AG04449 (cell line): ENCODE data around the gene MIEN1.

Experiments used
- CTCF ChIA-PET: fragments of 350-600 bp; formaldehyde crosslinking; extraction: SDS; loops from one replicate; lab custom pipeline; 2021; ENCODE audit warnings: antibody characterized with exemption; lab: Yijun Ruan, JAX
- POLR2A ChIA-PET: fragments of 400-600, 350-600 bp; formaldehyde crosslinking; extraction: SDS; loops from one replicate; lab custom pipeline; 2020; ENCODE audit warnings: antibody characterized with exemption, inconsistent platforms; lab: Yijun Ruan, JAX
- DNase-seq: peaks from one replicate; pipeline ENCODE4 v3.0.0-alpha.2; 2010; ENCODE audit warnings: low read depth, low spot score
- H3K4me3 ChIP-seq: 2 replicates; pipeline ENCODE4 v1.5.1; 2011; ENCODE audit warnings: low read depth, mild to moderate bottlenecking, control low read depth, low read length
- TF ChIP-seq, protein P1 (sequence below): IDR thresholded peaks from one replicate; pipeline ENCODE4 v1.5.1; 2011; ENCODE audit warnings: mild to moderate bottlenecking, moderate library complexity, low read length, control low read depth, inconsistent platforms; ENCODE audit not compliant: insufficient read depth; ENCODE audit errors: missing control alignments

The MIEN1 gene

DNA sequence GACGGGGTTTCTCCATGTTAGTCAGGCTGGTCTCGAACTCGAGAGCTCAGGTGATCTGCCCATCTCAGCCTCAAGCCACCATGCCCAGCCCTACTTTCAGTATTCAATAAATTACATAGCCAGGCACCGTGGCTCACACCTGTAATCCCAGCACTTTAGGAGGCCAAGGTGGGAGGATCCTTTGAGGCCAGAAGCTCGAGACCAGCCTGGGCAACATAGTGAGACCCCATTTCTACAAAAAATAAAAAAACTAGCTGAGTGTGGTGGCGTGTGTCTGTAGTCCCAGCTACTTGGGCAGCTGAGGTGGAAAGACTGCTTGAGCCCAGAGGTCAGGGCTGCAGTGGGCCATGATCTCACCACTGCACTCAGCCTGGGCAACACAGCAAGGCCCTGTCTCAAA lies 8.2 kb downstream of the MIEN1 start:
- TF ChIP-seq, protein P1, sequence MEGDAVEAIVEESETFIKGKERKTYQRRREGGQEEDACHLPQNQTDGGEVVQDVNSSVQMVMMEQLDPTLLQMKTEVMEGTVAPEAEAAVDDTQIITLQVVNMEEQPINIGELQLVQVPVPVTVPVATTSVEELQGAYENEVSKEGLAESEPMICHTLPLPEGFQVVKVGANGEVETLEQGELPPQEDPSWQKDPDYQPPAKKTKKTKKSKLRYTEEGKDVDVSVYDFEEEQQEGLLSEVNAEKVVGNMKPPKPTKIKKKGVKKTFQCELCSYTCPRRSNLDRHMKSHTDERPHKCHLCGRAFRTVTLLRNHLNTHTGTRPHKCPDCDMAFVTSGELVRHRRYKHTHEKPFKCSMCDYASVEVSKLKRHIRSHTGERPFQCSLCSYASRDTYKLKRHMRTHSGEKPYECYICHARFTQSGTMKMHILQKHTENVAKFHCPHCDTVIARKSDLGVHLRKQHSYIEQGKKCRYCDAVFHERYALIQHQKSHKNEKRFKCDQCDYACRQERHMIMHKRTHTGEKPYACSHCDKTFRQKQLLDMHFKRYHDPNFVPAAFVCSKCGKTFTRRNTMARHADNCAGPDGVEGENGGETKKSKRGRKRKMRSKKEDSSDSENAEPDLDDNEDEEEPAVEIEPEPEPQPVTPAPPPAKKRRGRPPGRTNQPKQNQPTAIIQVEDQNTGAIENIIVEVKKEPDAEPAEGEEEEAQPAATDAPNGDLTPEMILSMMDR = no peak
- CTCF ChIA-PET = interaction anchor here (0.6 to 4.5 kb wide), 3 partner anchors 7 to 58 kb away, joined by 3 to 48 read pairs (median 3); partner anchors contain the start of genes ERBB2 and MIEN1
- no peak for DNase-seq
- POLR2A ChIA-PET = interaction anchor here (0.6 to 1.2 kb wide), 2 partner anchors 8 to 22 kb away, joined by 4 read pairs; partner anchors contain the start of gene ERBB2
- H3K4me3 ChIP-seq = no peak overlapping the region

DNA sequence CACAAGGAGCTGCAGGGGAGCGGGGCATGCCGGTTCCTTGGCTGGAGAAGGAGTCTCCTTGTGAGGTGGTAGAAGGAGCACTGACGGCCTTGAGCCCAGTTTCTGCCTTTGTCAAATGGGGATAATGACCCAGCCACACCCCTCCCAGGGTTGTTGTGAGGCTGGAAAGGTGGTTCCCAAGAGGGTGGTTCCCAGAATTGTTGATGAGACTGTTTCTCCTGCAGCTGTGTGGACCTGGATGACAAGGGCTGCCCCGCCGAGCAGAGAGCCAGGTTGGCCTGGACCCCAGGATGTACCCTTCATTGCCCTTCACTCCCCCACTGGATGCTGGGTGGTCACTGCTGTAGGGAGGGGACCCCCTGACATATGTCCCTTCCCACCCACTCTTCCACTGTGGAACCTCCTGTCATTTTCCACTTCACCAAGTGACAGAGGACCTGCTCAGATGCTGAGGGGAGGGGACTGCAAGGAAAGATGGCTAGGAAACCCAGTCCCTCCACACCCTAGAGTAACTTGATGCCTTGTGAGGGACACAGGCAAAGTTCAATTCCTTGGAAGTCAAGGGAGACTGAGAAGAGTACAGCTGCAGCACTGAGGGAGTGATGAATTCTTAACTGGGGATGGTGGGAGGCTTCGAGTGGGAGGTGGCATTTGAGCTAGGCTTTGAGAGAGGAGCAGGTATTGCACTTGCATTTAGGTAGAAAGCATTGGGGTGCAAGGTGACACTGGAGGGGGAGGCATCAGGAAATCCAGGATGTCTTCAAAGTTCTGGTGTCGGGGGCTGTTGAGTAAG lies 10.6 kb downstream of the MIEN1 start:
- ChIA-PET CTCF (interaction anchor here (1.1 to 4.5 kb wide), 5 partner anchors 10 to 98 kb away, joined by 3 to 48 read pairs (median 6); partner anchors contain the start of gene MIEN1), POLR2A (interaction anchor here (0.8 to 1.0 kb wide), 2 partner anchors 9 to 20 kb away, joined by 3 read pairs; partner anchors contain the start of gene ERBB2)
- TF ChIP-seq, protein P1 = no peak
- DNase-seq = no peak
- no peak overlapping the region for H3K4me3 ChIP-seq

DNA sequence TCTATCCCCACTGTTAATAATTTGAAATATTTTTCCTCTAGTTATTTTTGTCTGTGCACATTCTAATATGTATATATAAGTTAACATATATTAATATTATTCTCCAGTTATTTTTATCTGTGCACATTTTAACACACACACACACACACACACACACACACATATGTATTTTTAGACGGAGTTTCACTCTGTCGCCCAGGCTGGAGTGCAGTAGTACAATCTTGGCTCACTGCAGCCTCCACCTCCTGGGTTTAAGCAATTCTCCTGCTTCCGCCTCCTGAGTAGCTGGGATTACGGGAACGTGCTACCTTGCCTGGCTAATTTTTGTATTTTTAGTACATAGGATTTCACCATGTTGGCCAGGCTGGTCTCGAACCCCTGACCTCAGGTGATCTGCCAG lies 12.7 kb downstream of the MIEN1 start:
- no peak overlapping the region for H3K4me3 ChIP-seq
- ChIA-PET CTCF (interaction anchor here (1.3 kb wide), 1 partner anchor 11 kb away, joined by 3 read pairs; no protein-coding TSS in a partner anchor), POLR2A (no interaction called here)
- TF ChIP-seq, protein P1 = no peak
- DNase-seq = no peak

DNA sequence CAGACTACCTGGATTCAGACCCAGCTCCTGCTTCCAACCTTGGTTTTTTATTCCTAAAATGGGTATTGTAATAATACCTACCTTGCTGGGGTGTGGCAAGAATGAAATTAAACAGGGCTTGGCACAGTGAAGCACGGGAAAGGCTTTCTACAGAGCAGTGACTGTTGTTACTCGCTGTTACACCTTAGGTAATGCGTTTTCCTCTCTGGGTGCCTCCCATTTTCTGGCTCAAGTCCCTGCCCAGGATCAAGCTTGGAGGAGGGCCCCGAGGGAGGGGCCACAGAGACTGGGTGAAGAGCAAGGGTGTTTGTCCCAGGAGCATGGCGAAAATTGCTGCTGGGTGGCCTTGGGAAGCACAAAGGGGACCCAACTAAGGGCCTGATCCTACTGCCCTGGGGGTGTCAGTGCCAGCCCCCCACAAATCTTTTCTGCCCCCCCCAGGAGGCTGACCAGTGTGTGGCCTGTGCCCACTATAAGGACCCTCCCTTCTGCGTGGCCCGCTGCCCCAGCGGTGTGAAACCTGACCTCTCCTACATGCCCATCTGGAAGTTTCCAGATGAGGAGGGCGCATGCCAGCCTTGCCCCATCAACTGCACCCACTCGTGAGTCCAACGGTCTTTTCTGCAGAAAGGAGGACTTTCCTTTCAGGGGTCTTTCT lies 13.3 kb downstream of the MIEN1 start:
- no peak overlapping the region for H3K4me3 ChIP-seq
- no peak for DNase-seq
- ChIA-PET POLR2A (no interaction called here), CTCF (interaction anchor here (0.8 to 4.1 kb wide), 3 partner anchors 10 to 14 kb away, joined by 3 to 28 read pairs (median 3); partner anchors contain the start of gene MIEN1)
- TF ChIP-seq, protein P1 = no peak

DNA sequence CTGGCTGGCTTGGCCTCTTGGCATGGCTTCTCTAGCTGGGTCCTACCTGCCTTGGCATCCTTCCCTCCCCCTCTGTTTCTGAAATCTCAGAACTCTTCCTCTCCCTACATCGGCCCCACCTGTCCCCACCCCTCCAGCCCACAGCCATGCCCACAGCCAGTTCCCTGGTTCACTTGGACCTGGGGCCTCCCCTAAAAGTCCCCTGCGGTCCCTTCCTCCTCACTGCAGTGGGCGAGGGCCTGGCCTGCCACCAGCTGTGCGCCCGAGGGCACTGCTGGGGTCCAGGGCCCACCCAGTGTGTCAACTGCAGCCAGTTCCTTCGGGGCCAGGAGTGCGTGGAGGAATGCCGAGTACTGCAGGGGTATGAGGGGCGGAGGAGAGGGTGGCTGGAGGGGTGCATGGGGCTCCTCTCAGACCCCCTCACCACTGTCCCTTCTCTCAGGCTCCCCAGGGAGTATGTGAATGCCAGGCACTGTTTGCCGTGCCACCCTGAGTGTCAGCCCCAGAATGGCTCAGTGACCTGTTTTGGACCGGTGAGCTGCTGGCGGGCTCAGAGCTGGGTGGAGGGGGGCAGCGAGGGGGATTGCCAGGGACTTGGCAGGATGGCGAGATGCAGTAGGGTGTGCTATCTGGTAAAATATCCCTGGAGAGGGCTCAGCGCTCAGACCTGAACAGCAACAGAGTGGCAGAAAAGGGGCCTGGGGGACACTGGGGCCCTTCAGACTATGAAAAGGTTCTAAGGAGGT lies 14.1 kb downstream of the MIEN1 start:
- TF ChIP-seq, protein P1 = no peak
- POLR2A ChIA-PET = no interaction called here
- H3K4me3 ChIP-seq = no peak overlapping the region
- CTCF ChIA-PET = interaction anchor here (0.8 to 4.1 kb wide), 3 partner anchors 9 to 14 kb away, joined by 3 to 28 read pairs (median 3); partner anchors contain the start of gene MIEN1
- no peak for DNase-seq
